ENCODE results near the gene CACFD1.
"Not testable (repeated sequence)": the region's sequence is repeated elsewhere in the genome, so short reads cannot be mapped to it uniquely, and the experiment has no call there.

The CACFD1 gene

GRCh38 chr9:133440874-133441273, 18.9 kb upstream of the CACFD1 start:
- DNase-seq (ENCODE audit: low read depth in 2 of 2) = no peak

- no peak for DNase-seq (ENCODE audit: low read depth in 2 of 2)
These were observed 18.2 kb upstream of the CACFD1 start for GRCh38 chr9:133441571-133441970.

- no peak for DNase-seq (ENCODE audit: low read depth in 2 of 2)
These were observed 16.5 kb upstream of the CACFD1 start for GRCh38 chr9:133443248-133443647.

GRCh38 chr9:133443982-133444381, 15.8 kb upstream of the CACFD1 start:
- no peak for DNase-seq (ENCODE audit: low read depth in 2 of 2)

- DNase-seq (ENCODE audit: low read depth in 2 of 2) = no peak
These were observed 14.3 kb upstream of the CACFD1 start for GRCh38 chr9:133445293-133445969.

GRCh38 chr9:133448487-133448972, 11.2 kb upstream of the CACFD1 start:
- no peak for DNase-seq (ENCODE audit: low read depth in 2 of 2)

GRCh38 chr9:133449760-133450159, 10.0 kb upstream of the CACFD1 start:
- no peak for DNase-seq (ENCODE audit: low read depth in 2 of 2)

GRCh38 chr9:133451865-133452264, 7.9 kb upstream of the CACFD1 start:
- not testable (repeated sequence) for DNase-seq (ENCODE audit: low read depth in 2 of 2)

GRCh38 chr9:133452562-133452961, 7.2 kb upstream of the CACFD1 start:
- DNase-seq (ENCODE audit: low read depth in 2 of 2) = no peak

- no peak for DNase-seq (ENCODE audit: low read depth in 2 of 2)
These were observed 6.1 kb upstream of the CACFD1 start for GRCh38 chr9:133453651-133454050.

GRCh38 chr9:133454325-133454724, 5.5 kb upstream of the CACFD1 start:
- no peak for DNase-seq (ENCODE audit: low read depth in 2 of 2)

GRCh38 chr9:133454943-133455673, 4.7 kb upstream of the CACFD1 start:
- no peak for DNase-seq (ENCODE audit: low read depth in 2 of 2)

- DNase-seq (ENCODE audit: low read depth in 2 of 2) = no peak
These were observed 3.8 kb upstream of the CACFD1 start for GRCh38 chr9:133455936-133456335.

GRCh38 chr9:133456409-133456808, 3.4 kb upstream of the CACFD1 start:
- DNase-seq (ENCODE audit: low read depth in 2 of 2) = no peak

- no peak for DNase-seq (ENCODE audit: low read depth in 2 of 2)
These were observed 2.5 kb upstream of the CACFD1 start for GRCh38 chr9:133457233-133457632.

- DNase-seq (ENCODE audit: low read depth in 2 of 2) = no peak
These were observed 2.0 kb upstream of the CACFD1 start for GRCh38 chr9:133457748-133458147.

- DNase-seq (ENCODE audit: low read depth in 2 of 2) = no peak
These were observed 1.0 kb upstream of the CACFD1 start for GRCh38 chr9:133458643-133459312.

- no peak for DNase-seq (ENCODE audit: low read depth in 2 of 2)
These were observed 812 bp downstream of the CACFD1 start for GRCh38 chr9:133460405-133461175.

- no peak for DNase-seq (ENCODE audit: low read depth in 2 of 2)
These were observed 2.2 kb downstream of the CACFD1 start for GRCh38 chr9:133461975-133462374.

GRCh38 chr9:133463234-133463863, 3.6 kb downstream of the CACFD1 start:
- no peak for DNase-seq (ENCODE audit: low read depth in 2 of 2)

GRCh38 chr9:133463864-133464615, 4.3 kb downstream of the CACFD1 start:
- DNase-seq (ENCODE audit: low read depth in 2 of 2) = no peak
